IPS-11a (cell line): ENCODE results near the gene STK32C.

Experiments used
- H3K4me3 ChIP-seq: one replicate; pipeline ENCODE4 v1.5.1; 2013; ENCODE audit warnings: low read depth, low read length, control low read depth

The STK32C gene

DNA sequence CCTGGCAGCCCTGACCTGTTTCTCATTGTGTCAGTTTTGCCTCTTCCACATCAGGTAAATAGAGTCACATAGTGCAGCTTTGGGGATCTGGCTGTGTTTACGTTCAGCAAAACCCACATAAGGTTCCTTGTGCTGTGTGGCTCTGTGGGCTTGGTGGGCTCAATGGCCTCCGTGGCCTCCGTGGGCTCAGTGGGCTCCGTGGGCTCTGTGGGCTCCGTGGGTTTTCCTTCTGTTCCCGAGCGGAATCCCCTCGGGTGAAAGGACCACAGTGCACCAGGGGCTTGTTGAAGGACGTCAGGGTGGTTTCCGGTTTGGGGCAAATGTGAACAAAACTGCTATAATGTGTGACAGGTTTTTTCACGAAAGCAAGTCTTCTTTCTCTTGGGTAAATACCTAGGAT, 133.5 kb downstream of the STK32C start:
- no peak overlapping the region for H3K4me3 ChIP-seq

DNA sequence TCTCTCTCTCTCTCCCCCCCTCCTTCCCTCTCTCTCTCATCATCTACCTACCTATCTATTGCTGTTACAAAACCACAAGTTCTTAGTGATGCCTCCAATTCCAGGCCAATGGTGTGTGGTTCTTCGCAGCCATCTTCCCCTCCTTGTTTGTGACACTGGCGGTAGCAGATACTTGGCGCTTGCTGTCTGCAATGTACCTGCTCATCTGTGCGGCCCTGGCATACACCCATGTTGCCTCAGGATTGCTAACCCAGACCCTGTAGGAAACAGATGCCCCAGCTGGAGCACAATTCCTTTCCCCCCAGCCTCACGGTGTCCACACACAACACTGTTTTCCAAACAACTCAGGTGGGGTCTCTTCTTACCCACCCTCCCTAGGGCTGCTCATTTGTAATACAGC, 134.6 kb downstream of the STK32C start:
- H3K4me3 ChIP-seq = no peak overlapping the region

DNA sequence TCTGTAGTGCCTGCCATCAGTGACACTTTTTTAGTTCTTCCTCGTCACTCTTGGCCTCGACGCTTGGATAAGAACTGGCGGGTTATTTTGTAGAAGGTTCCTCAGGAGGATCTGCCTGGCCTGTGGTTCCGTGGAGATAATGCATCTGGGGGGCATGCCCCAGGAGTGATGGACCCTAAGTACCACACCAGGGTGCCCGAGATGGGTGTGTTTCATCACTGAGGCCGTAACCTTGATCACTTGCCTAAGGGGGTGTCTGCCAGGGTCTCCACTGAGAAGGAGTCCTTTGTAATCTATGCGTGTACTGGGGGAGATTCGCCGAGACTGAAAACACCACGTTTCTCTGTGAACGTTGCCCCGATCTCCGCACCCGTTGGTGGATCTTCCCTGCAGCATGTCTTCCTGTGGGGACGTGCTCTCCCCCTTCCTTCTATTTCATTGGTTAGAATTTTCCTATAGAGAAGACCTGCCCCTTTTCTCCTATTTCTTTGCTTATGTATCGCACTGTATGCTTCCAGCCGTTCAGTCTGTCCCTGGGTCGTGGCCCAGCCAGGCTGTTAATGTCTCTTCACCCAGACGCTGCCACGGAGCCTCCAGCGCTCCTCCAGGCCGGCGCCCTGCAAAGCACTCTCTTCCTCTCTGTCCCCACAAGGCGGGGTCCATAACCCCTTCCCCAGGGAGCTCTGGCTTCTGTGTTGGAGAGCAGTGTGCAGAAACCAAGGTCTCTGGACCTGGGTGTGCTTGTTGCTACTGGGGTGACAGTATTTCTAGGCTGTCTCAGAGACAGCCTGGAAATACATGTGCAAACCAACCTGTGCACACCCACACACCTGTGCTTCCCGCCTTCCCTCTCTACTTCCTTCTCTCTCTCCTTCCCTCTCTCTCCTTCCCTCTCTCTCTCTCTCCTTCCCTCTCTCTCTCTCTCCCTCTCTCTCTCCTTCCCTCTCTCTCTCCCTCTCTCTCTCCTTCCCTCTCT, 135.4 kb downstream of the STK32C start:
- H3K4me3 ChIP-seq = no peak overlapping the region

DNA sequence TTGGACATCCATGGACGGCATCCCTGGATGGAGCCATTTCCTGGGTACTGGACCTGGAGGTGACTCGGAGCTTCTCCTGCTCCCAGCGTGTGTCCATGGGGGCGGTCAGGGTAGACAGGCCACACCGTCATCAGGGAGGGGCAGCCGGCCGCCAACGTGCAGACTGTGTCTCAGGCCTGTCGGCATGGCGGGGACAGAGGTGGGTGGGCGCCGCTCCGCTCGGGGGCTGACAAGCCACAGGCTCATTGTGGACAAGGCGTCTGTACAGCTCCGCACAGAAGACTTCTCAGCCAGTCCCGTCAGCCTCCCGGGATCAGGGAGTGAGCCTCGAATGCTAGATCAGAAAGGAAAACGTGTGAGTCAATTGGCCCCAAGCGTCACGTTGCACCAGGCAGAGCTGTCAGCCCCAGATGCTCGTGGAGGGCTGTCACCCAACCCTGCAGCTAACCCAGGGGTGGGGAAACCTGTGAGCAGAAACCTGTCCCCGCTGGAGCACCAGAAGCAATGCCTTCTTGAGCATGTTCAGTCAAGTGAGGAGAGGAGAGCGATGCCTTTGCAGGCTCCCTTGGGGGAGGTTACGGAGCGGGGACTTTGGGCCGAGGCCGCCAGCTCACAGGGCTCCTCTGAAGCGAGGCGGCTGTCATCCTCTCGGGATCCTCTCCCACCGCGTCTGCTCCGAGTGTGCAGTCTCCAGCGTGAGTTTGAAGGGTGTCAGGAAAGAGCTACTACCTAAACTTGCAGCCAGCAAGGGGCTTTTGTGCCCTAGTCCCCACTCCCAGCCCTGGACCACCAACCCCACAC, 137.0 kb downstream of the STK32C start:
- no peak overlapping the region for H3K4me3 ChIP-seq

DNA sequence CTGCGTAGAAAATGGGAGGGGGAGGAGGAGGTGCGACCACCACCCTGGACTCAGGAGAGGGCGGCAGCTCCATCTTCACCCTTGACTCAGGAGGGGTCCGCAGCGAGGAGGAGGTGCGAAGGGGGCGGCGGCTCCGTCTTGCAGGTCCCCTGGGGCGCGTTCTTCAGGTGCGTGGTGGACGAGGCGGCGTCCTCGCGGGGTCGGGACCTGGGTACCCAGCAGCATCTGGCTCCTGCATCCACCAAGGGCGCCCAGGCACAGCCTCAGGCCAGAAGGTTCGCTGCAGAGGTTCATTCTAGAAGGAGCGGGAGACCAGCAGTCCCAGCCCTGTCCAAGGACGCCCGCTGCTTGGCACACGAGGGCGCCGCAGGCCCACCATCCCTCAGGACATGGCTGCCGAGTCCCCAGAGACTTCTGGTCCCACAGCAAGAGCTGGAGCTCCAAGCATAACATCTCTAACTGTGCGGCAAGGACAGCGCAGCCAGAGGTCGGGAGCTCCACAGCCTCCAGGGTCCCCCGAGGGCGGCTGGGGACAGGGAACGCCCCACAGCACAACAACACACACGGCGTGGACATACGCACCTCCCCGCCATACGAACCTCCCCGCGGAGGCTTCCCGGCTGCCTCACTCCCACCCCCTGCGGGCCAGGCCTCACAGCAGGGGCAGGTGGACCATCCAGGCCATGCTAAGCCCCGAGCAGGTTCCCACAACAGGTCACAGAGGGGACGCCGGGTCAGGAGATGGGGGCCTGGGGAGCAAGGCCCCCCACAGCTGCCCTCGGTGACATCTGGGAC, 137.8 kb downstream of the STK32C start:
- no peak overlapping the region for H3K4me3 ChIP-seq

DNA sequence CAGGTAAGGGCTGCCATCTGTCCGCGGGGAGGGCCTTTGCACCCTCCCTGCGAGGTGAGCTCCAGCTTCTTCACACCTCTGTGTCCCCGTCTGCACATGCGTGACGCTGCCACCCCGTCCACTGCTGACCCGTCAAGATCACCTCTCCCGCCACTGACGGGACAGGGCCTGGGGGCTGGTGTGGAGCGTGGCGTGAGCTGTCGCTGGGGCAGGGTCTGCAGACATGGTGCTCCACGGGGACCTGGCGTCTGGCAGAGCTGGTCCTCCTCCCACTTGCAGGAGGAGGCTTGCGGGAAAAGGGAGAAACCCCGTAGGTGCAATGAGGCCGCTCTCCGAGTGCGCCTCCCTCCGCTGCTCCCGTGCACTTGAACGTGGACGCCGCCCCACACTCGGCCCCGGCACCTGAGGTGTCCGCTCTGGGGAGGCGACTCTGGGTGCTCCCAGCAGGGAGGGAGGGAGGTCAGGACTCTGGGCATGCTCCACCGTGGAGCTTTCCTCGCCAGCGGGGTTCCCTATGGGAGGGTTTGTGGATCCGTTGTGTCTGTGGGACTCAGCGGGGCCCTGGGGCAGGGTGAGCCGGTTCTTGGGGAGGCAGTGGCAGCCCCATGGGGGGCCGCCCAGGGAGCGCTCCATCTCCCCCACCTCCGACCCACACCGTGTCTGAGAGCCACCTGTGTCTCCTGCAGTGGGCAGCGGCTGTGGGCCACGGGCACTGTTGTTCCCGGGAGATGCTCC, 138.6 kb downstream of the STK32C start:
- H3K4me3 ChIP-seq = no peak overlapping the region

DNA sequence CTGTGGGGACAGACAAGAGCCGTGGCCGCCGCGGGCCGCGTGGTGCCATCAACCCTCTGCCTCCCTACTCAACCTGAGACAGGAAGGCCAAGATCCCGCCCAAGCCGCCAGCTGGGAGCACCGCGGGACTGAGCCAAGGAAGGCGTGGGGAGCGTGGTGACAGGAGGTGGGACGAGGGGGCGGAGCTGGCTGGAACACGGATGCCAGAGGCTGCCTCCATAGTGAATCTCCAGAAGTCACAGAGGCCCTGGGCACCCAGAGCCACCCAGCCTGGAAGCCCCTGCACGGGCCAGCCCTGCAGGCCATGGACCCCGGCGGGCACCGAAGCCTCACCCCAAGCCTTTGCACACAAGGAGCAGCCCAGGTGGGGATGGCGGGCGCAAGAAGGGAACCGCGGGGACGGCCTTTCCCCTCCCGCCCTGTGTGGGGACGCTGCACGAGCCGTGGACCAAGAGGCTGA, 139.1 kb downstream of the STK32C start:
- H3K4me3 ChIP-seq = no peak overlapping the region

DNA sequence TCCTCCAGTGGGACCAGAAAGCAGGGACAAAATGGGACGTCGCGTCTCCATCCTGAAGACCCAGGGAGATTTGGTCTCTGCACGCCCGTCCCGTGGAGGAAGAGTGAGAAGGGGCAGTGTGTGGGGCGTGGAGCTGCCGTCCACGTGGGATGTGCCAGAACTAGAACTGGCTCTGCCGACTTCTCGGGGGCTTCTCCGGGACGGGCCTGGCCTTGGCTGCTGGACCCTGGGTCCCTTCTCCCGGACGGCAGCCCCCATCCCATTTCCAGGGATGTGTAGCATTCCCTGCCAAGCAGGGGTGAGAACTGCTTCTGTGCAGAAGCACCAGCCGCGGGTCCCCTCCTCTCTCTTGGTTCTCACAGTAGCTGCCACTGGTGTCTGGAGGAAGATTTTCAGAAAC, 139.8 kb downstream of the STK32C start:
- H3K4me3 ChIP-seq = no peak overlapping the region

DNA sequence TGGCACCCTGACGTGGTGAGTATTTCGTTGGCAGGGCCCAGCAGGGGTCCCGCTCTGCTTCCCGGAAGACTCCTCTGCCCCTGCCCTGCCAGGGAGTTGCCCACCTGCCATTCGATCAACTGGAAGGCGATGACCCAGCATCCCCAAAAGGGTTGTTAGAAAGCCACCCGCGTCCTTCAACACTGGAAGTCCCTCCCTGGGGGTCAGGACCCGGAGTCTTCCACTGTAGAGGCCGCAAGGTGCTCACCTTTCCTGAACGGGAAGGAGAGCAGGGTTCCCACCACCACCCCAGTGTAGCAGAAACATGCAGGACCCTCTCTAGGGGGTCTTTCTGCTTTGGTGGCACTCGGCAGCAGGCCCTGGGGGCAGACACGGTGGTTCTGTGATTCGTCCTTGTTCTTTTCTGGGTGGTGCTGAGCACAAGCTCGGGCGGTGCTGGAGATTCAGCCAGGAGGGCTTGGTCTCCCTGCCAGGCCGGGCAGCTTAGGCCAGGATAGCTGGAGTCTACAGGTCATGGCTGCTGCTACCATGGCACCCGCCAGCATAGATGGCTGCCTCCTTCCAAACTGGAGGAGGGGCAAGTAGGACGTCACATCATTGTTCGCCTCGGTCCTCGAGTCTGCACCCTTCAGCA, 140.6 kb downstream of the STK32C start:
- no peak overlapping the region for H3K4me3 ChIP-seq

DNA sequence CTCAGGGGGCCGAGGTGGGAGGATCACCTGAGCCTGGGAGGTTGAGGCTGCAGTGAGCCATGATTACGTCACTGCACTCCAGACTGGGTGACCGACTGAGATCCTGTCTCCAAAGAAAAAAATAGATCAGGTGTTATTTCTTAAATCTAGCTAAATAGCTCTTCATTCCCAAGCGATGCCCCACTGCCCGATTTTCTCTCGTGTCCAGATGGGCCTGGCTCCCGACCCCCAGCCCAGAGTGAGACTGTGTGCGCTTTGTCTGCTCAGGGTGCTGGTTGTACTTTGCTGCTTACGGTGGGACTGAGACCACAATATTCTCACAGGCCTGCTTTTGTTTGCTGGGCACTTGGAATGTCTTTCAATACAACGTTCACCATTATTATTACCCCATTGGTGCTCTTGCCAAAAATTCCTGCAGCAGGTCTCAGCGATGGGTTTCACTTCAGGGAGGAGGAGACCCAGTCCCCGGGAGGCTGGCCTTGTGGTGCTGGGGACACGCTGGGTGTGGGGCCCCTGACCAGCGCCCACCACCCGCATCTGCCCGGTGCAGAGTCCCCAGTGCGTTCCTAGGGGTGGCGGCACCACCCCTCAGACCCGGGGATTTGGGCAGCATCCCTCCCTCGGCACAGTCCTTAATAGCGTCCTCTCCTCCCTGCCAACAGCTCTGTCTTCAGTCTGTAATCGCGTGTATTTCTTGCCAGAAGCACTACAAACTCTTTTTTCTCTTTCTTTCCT, 141.4 kb downstream of the STK32C start:
- H3K4me3 ChIP-seq = no peak overlapping the region

DNA sequence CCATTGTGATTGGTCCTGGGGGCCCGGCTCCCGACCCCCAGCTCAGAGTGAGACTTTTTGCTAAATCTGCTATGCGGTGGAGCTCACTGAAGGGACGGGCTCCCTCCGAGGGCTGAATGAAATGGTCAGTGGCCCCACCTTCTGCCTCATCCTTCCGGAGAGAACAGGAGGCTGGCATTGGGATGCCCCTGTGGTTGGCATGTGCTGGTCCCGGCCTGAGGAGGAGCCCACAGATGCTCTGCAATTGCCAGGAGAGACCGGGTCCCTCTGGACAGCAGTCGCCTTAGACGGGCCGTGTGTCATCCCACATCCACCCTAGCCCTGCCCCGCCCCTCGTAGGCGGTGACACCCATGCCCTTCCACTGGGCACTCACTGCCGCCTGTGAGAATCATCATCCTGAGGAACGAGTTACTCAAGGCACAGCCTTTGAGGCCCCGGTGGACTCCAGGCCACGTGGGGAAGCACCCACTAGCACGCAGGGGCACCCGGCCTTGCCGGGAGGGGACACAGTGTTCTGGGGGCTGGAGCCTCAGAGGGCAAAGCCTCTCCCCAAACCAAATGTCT, 142.3 kb downstream of the STK32C start:
- no peak overlapping the region for H3K4me3 ChIP-seq

DNA sequence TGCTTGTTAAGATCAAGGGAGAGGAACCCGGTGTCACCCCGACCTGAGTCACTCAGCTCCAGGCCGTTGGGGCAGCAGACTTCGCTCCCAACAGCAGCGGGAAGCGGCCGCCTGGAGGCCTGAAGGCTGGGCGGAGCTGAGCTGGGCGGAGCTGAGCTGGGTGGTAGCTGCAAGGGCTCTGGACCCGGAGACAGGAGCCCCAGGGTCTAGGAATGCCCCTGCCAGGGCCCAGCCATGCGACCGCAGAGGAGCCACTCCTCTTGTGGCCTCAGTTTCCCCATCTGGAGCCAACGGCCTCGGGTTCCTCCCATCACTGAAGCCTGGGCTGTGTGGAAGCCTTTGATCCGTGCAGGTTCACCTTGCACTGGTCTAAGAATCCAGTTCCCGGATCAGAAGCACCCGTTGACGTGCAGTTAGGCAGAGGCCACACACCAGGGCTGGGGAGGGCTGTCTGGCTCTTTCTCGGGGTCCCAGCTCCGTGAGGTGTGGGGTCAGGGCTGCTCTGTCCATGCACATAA, 142.9 kb downstream of the STK32C start:
- H3K4me3 ChIP-seq = no peak overlapping the region

DNA sequence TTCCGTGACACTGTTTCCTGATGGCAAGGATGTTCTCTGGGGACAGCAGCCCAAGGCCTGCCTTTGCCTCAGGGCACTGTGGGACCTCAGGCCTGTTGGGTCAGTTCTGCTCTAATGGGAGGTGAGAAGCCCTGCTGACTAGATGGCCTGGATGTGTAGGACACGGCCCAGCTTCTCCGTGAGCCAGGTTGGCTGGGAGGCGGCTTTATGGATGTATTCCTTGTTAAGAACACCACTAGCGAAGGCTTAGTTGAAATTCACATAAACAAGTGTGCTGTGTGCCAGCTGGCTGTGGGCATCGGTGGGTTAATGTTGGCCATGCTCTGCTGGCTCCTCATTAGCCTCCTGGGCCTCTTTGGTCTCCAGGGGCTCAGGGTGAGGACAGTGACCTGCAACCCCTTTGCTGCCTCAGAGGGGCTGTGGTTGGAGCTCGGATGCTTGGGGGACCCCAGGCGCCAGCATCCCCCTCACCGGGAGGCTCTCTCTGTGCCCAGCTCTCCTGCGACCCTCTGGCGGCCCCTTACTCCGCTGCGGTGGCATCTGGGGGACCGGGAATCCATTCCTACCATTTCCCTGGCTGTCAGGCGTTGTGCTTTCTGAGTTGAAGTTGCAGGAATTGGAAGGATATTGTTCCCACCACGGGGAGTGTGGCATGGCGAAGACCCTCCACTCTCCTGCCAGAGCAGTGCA, 143.8 kb downstream of the STK32C start:
- no peak overlapping the region for H3K4me3 ChIP-seq

DNA sequence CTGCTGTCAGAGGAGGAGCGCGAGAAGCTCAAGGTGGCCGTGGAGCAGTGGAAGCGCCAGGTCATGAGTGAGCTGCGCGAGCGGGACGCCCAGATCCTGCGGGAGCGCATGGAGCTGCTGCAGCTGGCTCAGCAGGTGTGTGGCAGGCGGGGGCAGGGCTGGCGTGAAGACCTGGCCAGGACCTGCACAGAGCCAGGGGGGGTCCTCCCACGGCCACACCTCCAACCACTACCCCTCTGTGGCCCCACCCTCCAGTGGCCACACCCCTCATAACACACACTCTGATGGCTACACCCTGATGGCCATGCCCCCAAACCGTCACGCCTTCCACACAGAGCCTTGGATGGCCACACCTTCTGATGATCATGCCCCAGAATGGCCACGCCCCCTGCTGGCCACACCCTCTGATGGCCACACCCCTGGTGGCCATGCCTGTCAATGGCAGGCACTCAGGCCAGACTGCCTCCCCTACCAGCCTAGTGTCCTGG, 144.4 kb downstream of the STK32C start:
- peak overlapping the region; percentile 1 for H3K4me3 ChIP-seq

DNA sequence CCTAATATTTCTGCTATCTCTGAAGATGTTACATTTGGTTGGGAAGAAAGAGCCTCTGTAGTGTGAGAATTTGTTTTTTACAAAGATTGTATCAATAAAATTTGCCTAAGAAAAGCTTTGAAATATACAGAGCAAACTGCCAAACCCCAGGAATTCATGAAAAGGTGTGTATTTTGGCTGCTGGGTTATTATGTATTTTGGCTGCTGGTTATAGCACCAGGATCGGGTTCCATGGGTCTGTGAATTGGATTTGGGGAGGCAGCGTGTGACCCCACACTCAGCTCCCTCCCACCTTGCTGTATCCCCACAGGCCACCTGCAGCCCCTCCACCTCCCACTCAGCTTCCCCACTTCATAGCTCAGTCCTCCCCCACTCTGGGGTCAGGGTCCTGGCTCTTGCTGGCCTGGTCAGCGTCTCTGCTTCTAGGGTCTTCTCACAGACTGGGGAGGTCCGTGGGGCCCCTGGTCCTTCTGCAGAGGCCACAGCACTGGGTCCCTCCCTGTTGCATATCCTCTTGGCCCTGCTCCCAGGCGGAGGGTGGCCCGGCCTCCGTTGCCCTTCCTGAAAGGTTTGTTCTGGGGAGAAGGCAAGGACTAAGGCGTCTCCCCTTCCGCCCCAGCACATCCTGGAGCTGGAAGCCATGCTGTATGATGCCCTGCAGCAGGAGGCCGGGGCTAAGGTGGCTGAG, 145.0 kb downstream of the STK32C start:
- H3K4me3 ChIP-seq = peak overlapping the region; percentile 1

DNA sequence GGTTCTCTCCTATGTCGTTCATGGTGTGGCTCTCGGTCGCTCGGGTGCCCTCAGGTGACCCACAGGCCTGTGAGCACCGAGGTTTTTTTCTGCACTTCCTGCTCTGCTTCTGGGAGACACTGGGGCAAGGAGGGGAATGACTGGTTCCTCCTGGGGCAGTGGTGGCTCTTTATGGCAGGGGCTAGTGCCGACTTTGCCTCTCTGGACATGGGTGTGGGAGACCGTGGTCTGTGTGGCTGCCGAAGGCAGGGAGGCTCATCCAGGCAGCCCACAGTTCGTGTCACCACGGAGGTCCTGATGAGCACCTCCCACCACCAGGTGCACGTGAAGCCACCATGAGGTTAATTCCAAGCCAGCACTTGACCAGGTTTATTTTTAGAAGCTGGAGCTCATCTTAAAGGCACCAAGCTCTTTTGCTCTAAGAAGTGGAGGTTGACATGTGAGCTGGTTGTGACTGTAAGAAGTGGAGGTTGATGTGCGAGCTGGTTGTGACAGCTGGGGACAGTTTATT, 145.7 kb downstream of the STK32C start:
- H3K4me3 ChIP-seq = no peak overlapping the region
